GM10847 (cell line): ENCODE data around the gene WNT16.

Experiments
- POLR2A ChIP-seq: IDR thresholded peaks from 2 replicates; pipeline ENCODE4 v1.6.1; 2011; ENCODE audit not compliant: insufficient read length; ENCODE audit errors: extremely low read depth

WNT16 gene

DNA sequence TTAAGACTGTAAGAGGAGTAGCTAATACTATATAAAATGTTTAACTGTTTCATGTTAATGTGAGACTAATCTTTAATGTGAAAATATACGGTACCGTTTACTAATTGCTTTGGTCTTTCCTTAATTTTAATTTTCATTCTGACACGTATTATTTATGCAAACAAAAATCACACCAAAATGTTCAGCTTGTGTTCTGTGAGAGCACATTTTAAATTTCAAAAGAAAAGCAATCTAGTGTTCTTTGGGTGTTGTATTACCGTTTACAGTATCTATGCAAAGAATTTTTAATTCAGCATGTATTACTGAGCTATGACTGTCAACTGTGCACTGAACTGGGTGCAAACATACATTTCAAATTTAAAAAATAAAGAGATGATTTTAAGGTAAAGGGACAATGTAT lies 2.2 kb downstream of the WNT16 start:
- TF ChIP-seq POLR2A: no peak

DNA sequence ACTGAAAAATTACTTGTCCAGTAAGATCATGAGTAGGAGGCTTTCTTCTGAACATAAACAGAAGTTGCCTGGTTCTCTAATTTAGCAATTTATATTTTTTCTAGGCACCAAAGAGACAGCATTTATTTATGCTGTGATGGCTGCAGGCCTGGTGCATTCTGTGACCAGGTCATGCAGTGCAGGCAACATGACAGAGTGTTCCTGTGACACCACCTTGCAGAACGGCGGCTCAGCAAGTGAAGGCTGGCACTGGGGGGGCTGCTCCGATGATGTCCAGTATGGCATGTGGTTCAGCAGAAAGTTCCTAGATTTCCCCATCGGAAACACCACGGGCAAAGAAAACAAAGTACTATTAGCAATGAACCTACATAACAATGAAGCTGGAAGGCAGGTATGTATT lies 2.8 kb downstream of the WNT16 start:
- no peak for TF ChIP-seq POLR2A

DNA sequence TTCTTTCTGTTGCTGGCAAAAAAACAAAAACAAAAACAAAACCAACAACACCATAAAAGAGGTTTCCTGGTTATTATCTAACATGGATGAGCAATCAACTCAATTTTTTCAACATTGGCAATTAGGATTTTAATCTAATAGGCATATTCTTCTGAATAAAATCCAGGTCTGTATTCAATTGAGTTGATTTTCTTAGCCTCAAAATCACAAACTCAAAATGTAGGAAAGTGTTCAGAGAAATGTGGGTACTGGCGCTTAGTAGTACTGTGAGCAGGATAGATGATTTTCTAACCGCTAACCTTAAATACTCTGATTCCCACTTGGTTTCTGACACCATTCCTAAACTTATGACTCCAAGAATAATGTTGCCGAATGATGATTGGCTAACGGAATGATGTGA lies 5.6 kb downstream of the WNT16 start:
- TF ChIP-seq POLR2A: no peak

DNA sequence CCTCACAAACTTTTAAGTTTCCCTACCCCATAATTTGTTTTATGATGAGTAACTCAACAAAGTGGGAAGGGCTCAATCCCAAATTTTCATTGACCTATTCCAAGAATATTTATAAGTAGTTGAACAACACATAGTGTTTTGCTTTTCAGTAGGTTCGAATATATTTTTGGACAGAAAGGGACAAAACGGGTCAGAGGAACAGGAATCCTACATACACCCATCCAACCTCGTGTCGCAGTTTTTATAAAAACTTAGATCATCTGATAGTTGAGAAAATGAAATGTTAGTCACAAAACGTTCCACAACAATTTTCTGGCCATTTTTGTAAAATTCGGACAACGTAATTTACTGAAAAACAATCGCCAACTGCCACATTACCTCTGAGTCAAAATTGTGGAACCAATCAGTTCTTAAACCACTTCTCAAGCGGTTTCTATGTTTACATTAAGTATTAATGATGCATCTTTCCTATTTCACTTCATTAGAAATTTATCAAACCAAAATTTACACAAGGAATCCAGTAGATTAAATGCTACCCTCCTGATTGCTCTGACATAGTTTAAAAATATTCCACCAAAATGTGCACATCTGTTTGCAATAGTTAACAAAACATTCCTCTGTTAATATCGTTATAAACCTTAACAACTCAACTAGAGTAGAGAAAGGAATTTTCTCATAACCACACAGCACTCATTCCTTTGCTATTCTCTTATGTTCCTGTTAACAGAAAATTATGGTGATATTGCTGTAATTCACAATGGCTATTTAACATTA lies 6.3 kb downstream of the WNT16 start:
- TF ChIP-seq POLR2A: no peak

DNA sequence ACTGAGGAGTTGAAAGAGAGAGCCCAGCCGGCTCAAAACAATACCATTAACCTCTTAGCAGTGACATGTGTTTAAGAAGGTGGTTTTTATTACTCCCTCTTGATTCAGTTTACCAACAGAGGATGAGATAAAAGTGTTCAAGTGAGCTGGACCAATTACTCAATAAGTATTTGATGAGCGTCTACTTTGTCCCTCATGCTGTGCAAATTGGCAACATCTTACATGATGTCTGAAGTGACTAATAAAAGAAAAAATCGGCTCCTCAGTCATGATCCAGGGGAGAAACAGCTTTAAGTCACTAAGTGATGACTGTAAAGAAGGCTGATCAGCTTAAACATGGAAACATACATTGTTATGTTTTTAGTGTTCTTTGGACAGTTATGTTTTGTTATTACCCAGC lies 7.8 kb downstream of the WNT16 start:
- no peak for TF ChIP-seq POLR2A

DNA sequence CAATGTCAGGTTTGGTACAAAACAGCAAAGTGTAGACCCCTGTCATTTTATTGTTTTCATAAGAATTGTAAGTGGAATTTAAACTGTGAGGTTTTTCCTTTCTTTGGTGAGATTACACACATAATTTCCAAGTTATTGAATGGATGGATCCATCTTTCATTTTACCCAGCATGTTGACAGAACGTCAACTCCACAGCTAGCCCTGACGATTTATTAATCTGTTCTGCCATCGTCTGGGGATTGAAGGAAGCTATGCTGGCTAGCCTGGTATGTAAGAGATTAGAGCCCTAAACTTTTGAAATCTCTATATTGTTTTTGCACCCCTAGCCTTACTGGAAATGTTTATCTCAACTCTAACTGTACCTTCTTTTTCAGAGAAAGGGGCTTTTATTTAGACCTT lies 8.6 kb downstream of the WNT16 start:
- no peak for TF ChIP-seq POLR2A

DNA sequence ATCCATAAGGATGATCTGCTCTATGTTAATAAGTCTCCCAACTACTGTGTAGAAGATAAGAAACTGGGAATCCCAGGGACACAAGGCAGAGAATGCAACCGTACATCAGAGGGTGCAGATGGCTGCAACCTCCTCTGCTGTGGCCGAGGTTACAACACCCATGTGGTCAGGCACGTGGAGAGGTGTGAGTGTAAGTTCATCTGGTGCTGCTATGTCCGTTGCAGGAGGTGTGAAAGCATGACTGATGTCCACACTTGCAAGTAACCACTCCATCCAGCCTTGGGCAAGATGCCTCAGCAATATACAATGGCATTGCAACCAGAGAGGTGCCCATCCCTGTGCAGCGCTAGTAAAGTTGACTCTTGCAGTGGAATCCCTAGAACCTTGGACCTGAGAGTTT lies 10.3 kb downstream of the WNT16 start:
- TF ChIP-seq POLR2A: no peak

DNA sequence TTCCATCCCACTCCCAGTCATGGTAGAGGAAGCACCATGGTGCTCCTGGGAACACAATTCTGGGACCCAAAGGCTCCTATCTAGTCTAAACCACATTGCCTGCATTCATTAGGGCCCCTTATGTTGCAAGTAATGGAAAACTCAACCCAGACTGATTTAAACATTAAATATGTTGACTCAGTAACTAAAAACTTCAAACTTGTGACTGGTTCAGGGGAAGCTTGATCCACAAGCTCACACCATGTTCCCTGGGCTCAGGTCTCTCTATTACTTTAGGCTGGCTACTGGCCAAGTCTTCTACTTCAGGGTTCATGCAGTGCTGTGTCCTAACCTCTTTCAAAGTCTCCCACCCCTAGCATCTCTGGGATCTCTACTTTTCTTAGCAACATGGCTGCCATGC lies 13.1 kb downstream of the WNT16 start:
- no peak for TF ChIP-seq POLR2A

DNA sequence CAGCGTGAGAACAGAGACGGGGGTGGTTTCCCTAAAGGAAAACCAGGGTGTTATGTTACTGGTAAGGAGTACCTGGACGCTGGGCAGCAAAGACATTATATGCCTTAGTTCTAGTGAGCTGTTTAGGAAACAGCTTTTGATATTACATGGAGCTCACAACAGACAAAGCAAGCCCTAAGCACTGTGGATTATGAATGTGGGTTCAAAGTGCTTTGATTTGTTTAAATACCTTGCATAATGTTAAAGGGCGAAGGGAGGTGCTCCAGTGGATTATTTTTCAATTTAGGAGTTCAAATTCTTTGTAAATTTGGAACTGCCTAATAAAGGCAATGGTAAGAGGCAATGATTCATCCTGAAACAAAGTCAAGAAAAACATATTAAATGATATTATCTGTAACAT lies 13.8 kb downstream of the WNT16 start:
- no peak for TF ChIP-seq POLR2A

DNA sequence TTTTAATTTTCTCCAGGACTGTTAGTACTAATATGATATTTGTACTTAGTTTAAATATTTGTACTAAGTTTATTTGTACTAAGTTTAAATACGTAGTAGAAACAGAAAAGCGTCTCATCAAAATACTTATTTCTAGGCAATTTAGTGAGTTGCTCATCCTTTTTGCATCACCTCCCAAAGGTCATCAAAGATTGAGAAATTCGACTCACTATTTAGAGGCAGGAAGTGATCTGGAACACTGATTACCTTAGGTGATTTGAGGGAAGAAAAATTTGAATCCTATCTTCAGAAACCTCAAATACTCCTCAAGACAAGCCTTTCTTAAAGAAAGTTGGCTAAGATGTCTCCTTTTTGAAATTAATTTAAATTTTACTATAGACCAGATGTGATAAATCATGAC lies 14.5 kb downstream of the WNT16 start:
- no peak for TF ChIP-seq POLR2A

DNA sequence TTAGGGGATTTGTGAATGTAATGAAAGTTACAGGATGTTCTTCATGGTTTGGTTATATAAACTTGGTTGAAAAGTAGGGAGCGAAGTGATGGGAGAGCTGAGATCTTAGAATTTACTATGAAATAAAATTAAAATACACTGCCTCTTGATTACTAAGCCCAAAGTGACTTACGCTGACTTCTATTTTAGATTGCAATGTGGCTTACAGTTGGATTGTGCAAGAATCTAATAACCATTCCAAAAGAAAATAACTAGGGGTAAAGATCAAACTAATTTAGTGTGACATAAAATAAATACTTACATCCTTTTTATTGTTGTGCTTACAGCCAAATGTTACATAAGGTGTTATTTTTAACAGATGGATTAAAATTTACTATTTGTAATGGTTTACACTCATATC lies 15.3 kb downstream of the WNT16 start:
- no peak for TF ChIP-seq POLR2A

DNA sequence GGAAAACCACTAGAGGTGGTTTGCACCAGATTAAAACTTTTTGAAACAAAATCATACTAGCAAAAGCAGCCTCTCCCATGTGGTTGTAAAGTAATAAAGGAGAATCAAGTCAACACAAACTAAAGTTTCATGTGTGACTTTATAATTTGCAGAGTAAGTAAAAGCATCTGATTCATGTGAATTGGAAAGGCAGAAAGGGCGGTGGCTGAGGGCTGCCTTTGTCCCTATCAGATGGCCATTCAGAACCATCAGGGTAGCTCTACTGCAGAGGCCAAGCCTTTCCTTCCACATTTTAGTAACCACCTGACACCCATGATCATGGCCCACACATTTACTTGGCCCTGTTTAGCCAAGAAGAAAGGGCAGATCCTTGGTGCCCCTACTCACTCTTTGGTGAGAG lies 15.7 kb downstream of the WNT16 start:
- TF ChIP-seq POLR2A: no peak

DNA sequence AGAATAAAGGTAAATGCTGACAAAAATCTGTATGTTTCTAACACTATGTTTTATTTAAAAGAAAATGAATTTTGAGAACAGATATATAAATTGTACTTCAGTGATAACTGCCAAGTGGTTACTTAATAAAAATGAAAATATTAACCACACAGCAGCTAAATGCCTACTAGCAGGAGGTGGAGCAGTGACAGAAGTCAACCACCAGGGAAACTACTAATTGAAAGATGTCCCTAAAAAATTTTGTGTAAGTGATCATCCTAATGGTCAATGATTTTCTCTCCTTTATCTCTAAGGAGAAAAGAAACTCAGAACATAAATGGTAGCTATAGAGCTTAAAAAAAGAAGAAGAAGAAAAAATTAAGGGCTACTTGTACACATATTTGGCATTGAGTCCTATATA lies 22.9 kb downstream of the WNT16 start:
- TF ChIP-seq POLR2A: no peak

DNA sequence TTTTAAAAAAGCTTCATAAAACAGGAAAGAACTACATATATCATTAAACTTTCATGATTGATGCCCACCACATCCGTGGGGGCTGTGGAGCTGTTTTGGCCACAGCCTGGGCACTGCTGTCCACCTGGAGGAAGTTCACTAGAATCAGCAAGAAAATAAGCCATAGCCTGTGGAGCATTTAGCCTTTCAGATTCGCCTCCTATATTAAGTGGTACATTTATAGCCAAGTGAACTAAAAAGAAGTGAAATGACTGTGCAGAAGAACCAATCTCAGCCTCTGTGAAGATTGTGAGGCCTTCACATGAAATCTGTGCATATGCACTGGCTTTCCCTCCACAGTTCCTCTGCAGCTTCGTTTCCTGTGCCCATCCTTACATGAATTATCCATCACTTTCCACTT lies 23.5 kb downstream of the WNT16 start:
- no peak for TF ChIP-seq POLR2A

DNA sequence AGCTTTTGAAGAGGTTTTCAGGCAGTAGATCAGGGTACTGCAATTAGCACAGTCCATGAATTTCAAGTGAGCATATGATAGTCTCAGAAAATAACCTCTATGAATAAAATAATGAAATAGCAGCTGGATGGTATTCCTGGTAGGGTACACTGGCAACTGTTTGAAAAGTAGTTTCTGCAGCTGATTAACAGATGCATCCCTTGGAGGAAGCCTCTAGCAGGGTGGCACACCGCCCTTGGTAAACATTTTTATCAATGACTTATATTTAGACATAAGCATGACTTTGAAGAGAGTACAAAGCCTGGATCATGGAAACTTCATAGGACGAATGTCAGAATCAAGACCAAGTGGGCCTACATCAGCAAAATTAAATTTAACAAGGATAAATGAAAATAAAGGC lies 26.8 kb downstream of the WNT16 start:
- no peak for TF ChIP-seq POLR2A

DNA sequence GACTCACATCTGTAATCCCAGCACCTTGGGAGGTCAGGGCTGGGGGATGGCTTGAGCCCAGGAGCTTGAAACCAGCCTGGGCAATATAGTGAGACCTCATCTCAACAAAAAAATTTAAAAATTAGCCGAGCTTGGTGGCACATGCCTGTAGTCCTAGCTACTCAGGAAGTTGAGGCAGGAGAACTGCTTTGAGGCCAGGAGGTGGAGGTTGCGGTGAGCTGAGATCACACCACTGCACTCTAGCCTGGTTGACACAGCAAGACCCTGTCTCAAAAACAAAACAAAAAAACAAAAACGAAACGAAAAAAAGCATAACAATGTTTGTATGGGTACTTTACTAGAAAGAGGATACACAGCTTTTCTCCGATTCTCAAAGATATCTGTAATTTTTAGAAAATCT lies 31.8 kb downstream of the WNT16 start:
- TF ChIP-seq POLR2A: no peak

DNA sequence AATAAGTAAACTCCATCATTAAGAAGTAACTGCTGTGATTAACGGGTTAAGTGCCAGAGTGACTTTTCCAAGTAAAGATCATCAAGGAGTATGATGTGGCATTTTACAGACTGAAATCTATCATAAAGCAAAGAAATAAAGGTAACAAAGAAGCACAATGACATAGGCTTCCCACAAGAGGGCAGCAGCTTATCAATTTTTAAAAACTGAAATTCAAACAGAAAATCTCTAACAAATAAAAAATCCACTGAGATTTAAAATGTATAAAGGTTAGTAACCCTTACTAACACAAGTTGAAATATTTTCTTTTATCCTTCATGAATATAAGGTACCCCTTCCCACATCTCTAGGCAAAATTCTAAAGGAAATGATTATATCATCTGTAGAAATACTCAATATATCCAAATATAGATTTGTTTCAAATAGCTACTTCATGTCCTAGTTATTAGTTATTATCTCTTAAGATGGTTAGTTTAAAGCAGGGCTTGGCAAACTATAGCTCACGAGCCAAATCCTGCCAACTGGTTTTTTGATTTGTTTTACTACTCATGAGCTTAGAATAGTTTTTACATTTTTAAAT lies 38.1 kb downstream of the WNT16 start:
- TF ChIP-seq POLR2A: no peak

DNA sequence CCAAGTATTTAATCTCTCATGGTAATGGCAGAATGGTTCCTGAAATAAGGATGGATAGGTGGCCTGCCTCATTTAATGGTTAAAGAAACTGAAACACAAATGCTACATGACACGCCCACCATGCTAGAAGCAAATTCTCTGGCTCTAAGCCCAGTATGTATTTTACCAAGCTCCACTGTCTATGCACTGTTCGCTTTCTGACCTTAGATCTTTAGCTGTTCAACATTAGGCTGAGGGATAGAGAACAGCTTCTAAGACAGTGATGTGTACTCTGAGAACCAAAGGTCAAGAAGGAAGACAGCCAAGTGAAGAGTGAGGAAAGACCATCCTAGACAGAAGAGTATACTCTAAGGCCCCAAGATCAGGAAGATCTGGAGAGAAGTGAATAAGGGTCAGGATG lies 40.7 kb downstream of the WNT16 start:
- no peak for TF ChIP-seq POLR2A

DNA sequence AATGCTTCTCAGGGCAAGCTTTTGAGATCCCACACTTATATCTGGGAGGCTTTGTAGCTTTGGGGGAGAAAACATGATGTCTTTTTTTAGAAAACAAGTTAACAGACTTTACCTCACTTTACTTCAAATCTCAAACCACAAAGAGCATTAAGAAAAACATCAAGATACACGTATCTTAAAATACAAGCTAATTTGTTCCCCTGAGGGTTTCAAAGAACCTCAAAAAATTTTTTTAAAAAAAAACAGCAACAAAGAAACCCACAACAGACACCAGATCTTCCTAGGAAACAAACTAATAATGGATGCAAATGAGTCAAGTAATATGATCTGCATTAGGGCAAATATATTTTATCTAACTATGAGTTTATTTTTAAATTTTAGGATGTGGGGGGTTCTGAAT lies 42.6 kb downstream of the WNT16 start:
- no peak for TF ChIP-seq POLR2A
